IPS-15b (cell line): ENCODE measurements around the gene BCL6B.
"Not testable (repeated sequence)": the region's sequence is repeated elsewhere in the genome, so short reads cannot be mapped to it uniquely, and the experiment has no call there.

Source experiments
- H3K27me3 ChIP-seq: one replicate; pipeline ENCODE4 v1.6.1; 2013; ENCODE audit warnings: low read length; ENCODE audit not compliant: control insufficient read depth, insufficient read depth
- H3K36me3 ChIP-seq: one replicate; pipeline ENCODE4 v1.6.1; 2013; ENCODE audit warnings: low read length; ENCODE audit not compliant: control insufficient read depth, insufficient read depth
- H3K4me1 ChIP-seq: one replicate; pipeline ENCODE4 v1.6.1; 2013; ENCODE audit warnings: mild to moderate bottlenecking, low read length; ENCODE audit not compliant: control insufficient read depth, insufficient read depth
- H3K4me3 ChIP-seq: one replicate; pipeline ENCODE4 v1.5.1; 2013; ENCODE audit warnings: low read depth, low read length
- H3K9ac ChIP-seq: one replicate; pipeline ENCODE4 v1.6.1; 2013; ENCODE audit warnings: low read depth, mild to moderate bottlenecking, low read length
- H3K9me3 ChIP-seq: one replicate; pipeline ENCODE4 v1.6.1; 2013; ENCODE audit warnings: mild to moderate bottlenecking, low read length; ENCODE audit not compliant: control insufficient read depth, insufficient read depth

Gene BCL6B

DNA sequence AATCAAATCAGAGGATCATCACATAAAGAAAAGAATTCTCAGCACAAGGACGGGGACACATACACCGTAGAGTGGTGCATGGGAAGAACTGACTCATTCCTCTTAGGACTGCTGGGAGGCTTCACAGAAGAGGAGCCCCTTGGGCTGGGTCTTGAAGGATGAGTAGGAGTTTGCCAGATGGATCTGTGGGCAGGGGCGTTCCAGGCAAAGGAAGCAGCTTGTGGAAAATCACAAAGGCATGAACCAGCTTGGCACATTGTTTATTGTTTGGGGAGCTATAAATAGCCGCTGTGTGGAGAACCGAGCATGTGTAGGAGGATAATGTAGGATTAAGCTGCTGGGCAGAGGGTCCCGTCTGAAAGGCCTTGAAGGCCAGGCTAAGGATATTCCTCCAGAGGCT is 26.1 kb downstream of the BCL6B start:
- peaks cover 22% of the 10 kb centered on the region for H3K27me3 ChIP-seq
- H3K9me3 ChIP-seq = no peaks in the 10 kb centered on the region
- no peak overlapping the region for H3K9ac ChIP-seq
- H3K4me3 ChIP-seq = no peak overlapping the region
- H3K4me1 ChIP-seq = peaks cover 3% of the 10 kb centered on the region
- H3K36me3 ChIP-seq = no peaks in the 10 kb centered on the region

DNA sequence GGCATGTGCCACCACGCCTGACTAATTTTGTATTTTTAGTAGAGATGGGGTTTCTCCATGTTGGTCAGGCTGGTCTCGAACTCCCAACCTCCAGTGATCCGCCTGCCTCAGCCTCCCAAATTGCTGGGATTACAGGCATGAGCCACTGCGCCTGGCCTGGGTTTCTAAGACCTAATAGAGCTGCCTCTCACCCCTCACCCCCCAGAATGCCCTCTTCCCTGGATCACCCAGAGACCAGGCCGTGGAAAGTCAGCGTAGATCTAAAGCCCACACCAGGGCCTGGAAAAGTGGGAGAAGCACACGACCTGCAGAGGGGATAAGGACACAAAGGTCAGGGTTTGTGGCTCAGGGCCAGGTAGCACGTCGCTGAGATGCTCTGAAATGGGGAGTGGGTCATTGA is 27.7 kb downstream of the BCL6B start:
- not testable (repeated sequence) for H3K4me1 ChIP-seq, H3K9me3 ChIP-seq, H3K27me3 ChIP-seq, H3K36me3 ChIP-seq, H3K9ac ChIP-seq, H3K4me3 ChIP-seq

DNA sequence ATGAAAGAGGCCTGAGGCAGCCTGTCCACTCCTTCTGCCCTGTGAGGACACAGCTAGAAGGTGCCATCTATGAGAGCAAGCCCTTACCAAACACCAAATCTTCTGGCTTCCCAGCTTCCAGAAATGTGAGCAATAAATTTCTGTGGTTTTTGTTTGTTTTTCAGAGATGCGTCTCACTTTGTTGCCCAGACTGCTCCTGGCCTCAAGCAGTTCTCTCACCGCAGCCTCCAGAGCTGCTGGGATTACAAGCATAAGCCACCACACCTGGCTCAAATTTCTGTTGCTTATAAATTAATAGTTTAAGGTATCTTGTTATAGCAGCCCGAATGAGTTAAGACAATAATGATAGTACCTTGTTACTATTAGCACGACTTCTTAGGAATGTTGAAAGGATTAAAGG is 33.5 kb downstream of the BCL6B start:
- Histone ChIP-seq H3K4me3 (no peak overlapping the region), H3K27me3 (no peaks in the 10 kb centered on the region), H3K9me3 (no peaks in the 10 kb centered on the region), H3K36me3 (no peaks in the 10 kb centered on the region), H3K9ac (no peak overlapping the region), H3K4me1 (no peaks in the 10 kb centered on the region)

DNA sequence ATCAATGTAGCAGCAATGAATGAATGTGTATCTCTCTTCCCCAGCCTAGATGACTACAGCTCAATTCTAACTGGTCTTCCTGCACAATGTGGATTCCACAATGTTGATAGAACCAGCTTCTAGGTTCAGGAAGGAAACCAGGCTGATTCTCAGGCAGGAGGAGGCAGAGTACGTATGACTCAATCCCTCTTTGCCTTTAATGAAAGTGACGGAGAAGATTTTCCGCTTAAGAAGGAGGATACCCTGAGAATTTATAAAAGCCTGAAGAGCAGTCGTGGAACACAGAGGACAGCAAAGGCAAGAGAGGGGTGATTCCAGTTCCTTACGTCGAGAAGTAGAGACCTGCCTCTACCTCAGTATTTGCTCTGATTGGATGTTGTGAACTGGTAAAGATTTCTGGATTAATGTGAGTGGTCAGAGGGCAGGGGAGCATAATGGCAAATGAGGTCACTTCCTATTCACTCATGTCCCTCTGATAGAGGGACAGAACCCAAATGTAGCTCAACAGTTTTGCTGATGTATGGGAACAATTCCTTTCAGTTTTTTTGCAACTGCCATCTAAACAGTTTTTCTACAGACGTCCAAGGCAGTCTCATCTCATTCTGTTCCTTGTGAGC is 36.1 kb downstream of the BCL6B start:
- Histone ChIP-seq H3K9ac (no peak overlapping the region), H3K27me3 (no peaks in the 10 kb centered on the region), H3K36me3 (no peaks in the 10 kb centered on the region), H3K4me1 (no peaks in the 10 kb centered on the region), H3K9me3 (no peaks in the 10 kb centered on the region), H3K4me3 (no peak overlapping the region)

DNA sequence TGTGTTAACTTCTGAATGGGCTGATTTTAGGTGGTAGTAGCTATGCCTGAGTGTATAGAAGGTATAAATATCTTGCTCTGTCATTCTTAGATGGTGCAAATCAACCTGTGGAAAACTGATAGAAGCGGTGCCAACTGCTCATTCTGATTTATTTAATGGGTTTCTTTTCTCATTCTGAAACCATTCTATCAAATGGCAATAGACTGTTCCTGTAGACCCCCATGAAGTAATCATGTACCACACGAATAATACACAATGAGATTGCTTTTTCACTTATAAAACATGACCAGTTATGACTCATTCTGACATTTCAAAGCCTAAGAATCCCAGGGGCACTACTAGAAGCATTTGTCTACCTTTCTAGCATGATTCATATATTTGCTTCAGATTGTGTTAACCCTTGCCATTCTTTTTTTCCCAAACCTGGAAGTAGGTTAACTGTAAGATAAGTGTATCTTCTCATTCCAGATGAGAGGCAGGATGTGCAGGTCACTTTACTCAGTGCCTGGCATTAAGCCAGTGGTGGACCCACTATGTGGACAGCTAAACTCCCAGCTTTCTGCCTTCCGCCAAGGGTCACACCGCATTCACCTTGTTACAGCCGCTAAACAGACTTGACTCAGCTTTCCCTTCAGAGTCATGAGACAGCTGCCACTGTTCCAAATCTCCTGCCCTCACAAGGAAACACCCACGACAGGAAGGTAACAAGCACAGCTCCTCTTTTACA is 37.5 kb downstream of the BCL6B start:
- H3K27me3 ChIP-seq = peaks cover 2% of the 10 kb centered on the region
- no peak overlapping the region for H3K9ac ChIP-seq
- no peaks in the 10 kb centered on the region for H3K4me1 ChIP-seq
- H3K9me3 ChIP-seq = no peaks in the 10 kb centered on the region
- H3K36me3 ChIP-seq = no peaks in the 10 kb centered on the region
- H3K4me3 ChIP-seq = no peak overlapping the region

DNA sequence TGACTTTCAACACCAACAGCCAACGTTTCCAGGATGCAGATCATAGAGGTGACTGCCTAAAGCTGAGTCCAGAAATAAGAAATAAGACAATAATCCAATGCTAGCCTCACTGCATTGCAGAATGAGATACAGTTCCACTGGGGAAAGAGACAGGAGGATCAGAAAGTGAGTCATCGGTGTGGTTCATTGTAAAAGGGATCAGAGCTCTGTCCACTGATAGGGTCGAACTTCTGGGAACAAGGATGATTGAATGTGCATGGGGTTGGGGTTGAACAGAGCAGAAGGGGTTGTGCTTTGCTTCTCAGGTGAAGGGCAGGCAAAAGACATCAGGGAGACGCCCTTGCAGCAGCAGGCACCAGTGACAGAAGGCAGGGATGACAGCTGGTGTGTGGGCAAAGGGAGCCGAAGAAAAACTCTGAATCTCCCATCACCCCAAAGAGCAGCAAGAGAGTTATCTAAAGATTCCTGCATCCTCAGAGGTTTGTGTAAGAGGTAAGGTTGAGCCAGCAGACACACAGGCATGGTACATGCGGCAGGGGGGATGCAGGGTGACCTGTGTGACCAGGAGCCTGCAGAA is 40.8 kb downstream of the BCL6B start:
- no peaks in the 10 kb centered on the region for H3K36me3 ChIP-seq
- H3K4me1 ChIP-seq = no peaks in the 10 kb centered on the region
- H3K4me3 ChIP-seq = no peak overlapping the region
- peaks cover 4% of the 10 kb centered on the region for H3K9me3 ChIP-seq
- peaks cover 2% of the 10 kb centered on the region for H3K27me3 ChIP-seq
- H3K9ac ChIP-seq = no peak overlapping the region

DNA sequence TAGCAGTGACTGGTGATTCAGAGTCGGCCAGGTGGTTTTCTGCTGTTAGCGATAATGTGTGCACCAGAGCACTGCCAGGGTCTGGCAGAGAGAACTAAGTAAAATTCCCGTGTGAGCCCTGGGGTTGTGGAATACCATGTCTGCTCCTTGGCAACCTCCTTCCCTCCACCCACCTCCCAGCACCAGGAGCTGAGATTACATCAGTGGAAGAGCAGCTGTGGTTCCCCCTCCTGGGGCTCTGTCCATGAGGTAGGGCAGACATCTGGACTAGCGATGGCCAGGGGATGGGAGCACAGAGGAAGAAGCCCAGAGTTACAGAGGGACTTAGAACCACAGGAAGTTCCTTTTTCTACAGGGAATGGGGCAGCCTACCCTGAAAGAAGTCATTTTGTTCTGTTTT is 41.4 kb downstream of the BCL6B start:
- Histone ChIP-seq H3K4me3 (no peak overlapping the region), H3K4me1 (no peaks in the 10 kb centered on the region), H3K27me3 (peaks cover 2% of the 10 kb centered on the region), H3K9me3 (peaks cover 4% of the 10 kb centered on the region), H3K9ac (no peak overlapping the region), H3K36me3 (no peaks in the 10 kb centered on the region)

DNA sequence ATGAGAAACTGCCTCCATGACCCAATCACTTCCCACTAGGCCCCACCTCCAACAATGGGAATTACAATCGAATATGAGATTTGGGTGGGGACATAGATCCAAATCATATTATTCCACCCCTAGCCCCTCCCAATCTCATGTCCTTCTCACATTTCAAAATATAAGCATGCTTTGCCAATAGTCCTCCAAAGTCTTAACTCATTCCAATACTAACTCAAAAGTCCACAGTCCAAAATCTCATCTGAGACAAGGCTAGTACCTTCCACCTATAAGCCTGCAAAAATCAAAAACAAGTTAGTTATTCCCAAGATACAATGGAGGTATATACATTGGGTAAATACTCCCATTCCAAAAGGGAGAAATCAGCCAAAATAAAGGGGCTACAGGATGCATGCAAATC is 44.3 kb downstream of the BCL6B start:
- H3K9ac ChIP-seq = no peak overlapping the region
- H3K4me1 ChIP-seq = no peaks in the 10 kb centered on the region
- H3K4me3 ChIP-seq = no peak overlapping the region
- peaks cover 5% of the 10 kb centered on the region for H3K27me3 ChIP-seq
- H3K36me3 ChIP-seq = no peaks in the 10 kb centered on the region
- peaks cover 4% of the 10 kb centered on the region for H3K9me3 ChIP-seq

DNA sequence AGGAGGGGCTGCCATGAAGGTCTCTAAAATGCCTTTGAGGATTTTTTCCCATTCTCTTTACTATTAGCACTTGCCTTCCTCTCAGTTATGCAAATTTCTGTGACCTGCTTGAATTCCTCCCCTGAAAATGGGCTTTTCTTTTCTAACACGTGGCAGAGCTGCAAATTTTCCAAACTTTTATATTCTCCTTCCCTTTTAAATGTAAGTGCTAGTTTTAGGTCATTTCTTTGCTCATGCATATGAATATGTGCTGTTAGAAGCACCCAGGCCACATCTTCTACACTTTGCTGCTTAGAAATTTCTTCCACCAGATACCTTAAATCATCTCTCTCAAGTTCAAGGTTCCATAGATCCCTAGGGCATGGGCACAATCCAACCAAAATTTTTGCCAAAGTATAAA is 45.4 kb downstream of the BCL6B start:
- no peak overlapping the region for H3K4me3 ChIP-seq
- H3K27me3 ChIP-seq = peaks cover 5% of the 10 kb centered on the region
- peaks cover 4% of the 10 kb centered on the region for H3K9me3 ChIP-seq
- no peak overlapping the region for H3K9ac ChIP-seq
- no peaks in the 10 kb centered on the region for H3K4me1 ChIP-seq
- H3K36me3 ChIP-seq = no peaks in the 10 kb centered on the region

DNA sequence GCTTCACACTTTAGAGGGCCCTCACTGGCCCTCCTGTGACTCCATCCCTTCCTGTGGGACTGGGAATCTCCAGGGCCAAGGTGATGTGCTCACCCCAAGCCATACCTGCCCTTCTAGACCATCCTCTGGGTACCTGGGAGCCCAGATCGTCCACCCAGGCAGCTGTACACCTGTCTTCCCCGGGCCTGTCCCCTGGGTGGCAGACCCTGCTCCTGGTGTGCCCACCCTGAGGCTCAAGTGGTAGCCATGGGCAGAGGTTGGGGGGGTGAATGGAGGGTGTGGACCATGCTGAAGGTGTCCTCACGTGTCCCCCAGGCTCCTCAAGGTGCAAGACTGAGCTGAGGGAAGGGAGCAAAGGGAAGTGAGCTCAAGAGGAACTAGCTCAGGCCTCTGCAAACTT is 47.9 kb downstream of the BCL6B start:
- Histone ChIP-seq H3K27me3 (peaks cover 3% of the 10 kb centered on the region), H3K4me1 (no peaks in the 10 kb centered on the region), H3K4me3 (no peak overlapping the region), H3K36me3 (no peaks in the 10 kb centered on the region), H3K9me3 (peaks cover 4% of the 10 kb centered on the region), H3K9ac (no peak overlapping the region)

DNA sequence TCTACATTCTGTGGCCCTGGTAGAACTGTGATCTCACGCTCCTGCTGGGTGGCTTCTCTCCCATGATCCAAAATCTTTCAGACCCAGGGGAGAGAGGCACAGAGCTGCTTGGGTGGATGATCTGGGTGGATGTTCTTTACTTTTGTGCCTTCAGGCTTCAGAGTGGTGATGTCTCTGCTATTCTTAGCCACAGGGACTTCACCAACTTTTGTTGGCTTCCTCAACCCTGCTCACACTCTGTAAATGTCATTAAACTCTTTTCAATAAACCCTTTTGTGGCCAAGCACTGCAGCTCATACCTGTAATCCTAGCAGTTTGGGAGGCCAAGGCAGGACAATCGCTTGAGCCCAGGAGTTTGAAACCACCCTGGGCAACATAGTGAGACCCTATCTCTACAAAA is 49.6 kb downstream of the BCL6B start:
- Histone ChIP-seq H3K9me3 (peaks cover 4% of the 10 kb centered on the region), H3K36me3 (no peaks in the 10 kb centered on the region), H3K4me1 (no peaks in the 10 kb centered on the region), H3K4me3 (no peak overlapping the region), H3K9ac (no peak overlapping the region), H3K27me3 (peaks cover 3% of the 10 kb centered on the region)

DNA sequence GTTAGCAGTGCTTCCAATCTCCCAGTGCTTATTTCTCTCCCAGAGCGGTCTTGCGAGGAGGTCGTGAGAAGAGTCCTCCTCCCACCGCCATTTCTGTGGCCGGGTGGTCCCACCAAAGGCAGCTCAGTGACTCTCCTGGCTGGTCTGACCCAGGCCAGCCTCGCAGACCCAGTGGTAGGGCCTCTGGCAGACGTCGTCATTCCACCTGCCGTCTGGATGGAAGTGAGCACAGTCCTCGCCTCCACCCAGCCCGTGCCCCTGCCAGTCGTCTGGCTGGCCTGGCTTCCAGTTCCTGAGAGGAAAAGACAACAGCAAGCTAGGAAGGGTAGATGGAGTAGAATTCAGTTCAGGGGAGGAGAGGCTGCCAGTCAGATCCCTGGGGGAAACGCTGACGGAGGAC is 52.1 kb downstream of the BCL6B start:
- no peak overlapping the region for H3K4me3 ChIP-seq
- H3K9me3 ChIP-seq = no peaks in the 10 kb centered on the region
- no peaks in the 10 kb centered on the region for H3K4me1 ChIP-seq
- H3K9ac ChIP-seq = no peak overlapping the region
- peaks cover 3% of the 10 kb centered on the region for H3K27me3 ChIP-seq
- no peaks in the 10 kb centered on the region for H3K36me3 ChIP-seq
